ENCODE results near the gene OSMR. TPM values are rescaled to one million over a fixed set of nuclear protein-coding genes. Genes with fewer than 3 reads are reported as not detected.

OSMR gene
- total and polyA plus RNA-seq, 9 donors: 4.4 to 8.6 (median 6.0) TPM

DNA sequence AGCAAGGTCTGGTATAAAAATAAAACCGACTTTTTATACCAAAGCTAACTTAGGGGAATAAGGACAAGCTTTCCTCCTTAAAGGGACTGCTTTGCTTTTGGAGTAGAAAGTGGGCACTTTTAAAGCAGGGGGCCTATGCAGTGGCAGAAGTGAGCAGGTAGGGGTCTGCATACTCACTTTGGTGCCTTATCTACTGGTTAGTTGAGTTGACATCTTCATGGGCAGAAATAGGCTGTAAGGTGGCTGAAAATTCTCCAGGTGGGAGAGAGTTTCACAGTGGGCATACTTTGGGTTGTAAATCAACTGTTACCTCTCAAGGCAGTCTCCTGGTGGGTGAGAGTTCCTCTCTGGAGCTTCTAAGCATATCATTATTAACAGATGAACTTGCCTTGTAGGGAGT is 24.8 kb downstream of the OSMR start:
- no peak overlapping the region for H3K4me3 ChIP-seq (ENCODE audit: low read length)
- peaks cover 2% of the 10 kb centered on the region for H3K9me3 ChIP-seq (replicated peaks; ENCODE audit: control insufficient read depth, low read depth, low read length)
- 100% methylated on average over 1 of the region's 1 CpG for WGBS (ENCODE audit: insufficient coverage)
- H3K4me1 ChIP-seq (ENCODE audit: control insufficient read depth, insufficient read depth, low read length): no peaks in the 10 kb centered on the region
- no peaks in the 10 kb centered on the region for H3K36me3 ChIP-seq (ENCODE audit: control insufficient read depth, insufficient read depth, low read length)
- DNase-seq: no peak
- no peak overlapping the region for H3K27ac ChIP-seq (ENCODE audit: low read length)
- H3K27me3 ChIP-seq (ENCODE audit: control insufficient read depth, insufficient read depth, low read length): no peaks in the 10 kb centered on the region

DNA sequence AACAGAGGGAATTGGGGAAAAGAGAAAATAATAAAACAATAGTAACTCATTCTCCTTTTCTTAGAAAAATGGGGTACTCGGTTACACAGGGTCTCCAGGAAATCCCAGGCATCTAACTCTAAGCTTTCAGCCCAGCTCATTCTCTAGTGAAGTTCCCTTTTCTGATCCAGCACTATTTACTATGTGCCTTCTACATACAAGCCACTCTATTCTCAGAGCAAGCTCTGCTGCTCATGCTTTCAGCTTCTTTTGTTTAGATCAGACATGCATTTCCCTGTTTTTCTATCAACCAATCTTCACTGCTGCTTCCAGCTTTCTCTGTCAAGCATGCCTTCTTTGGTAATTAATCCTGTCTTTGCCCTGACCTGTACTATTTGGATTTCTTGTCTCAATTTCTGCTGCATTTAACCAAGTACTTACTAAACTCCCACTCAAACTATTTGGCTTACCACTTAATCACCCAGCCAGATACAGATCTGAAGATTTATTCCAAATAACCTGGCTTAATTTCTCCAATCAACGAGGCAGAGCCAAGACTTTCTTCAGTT is 25.3 kb downstream of the OSMR start:
- H3K36me3 ChIP-seq (ENCODE audit: control insufficient read depth, insufficient read depth, low read length): no peaks in the 10 kb centered on the region
- no peak overlapping the region for H3K4me3 ChIP-seq (ENCODE audit: low read length)
- H3K9me3 ChIP-seq (replicated peaks; ENCODE audit: control insufficient read depth, low read depth, low read length): no peaks in the 10 kb centered on the region
- no peaks in the 10 kb centered on the region for H3K4me1 ChIP-seq (ENCODE audit: control insufficient read depth, insufficient read depth, low read length)
- DNase-seq: no peak
- no peaks in the 10 kb centered on the region for H3K27me3 ChIP-seq (ENCODE audit: control insufficient read depth, insufficient read depth, low read length)
- H3K27ac ChIP-seq (ENCODE audit: low read length): no peak overlapping the region
- no CpG with 5 or more reads among the region's 2 CpGs for WGBS (ENCODE audit: insufficient coverage)

GRCh38 chr5:38871790-38872551 is 26.2 kb downstream of the OSMR start:
- Histone ChIP-seq H3K36me3 (ENCODE audit: control insufficient read depth, insufficient read depth, low read length) (peaks cover under 1% of the 10 kb centered on the region), H3K27ac (ENCODE audit: low read length) (no peak overlapping the region), H3K4me1 (ENCODE audit: control insufficient read depth, insufficient read depth, low read length) (no peaks in the 10 kb centered on the region), H3K9me3 (replicated peaks; ENCODE audit: control insufficient read depth, low read depth, low read length) (no peaks in the 10 kb centered on the region), H3K27me3 (ENCODE audit: control insufficient read depth, insufficient read depth, low read length) (no peaks in the 10 kb centered on the region), H3K4me3 (ENCODE audit: low read length) (no peak overlapping the region)
- DNase-seq: no peak
- 100% methylated on average over 2 of the region's 5 CpGs for WGBS (ENCODE audit: insufficient coverage)

DNA sequence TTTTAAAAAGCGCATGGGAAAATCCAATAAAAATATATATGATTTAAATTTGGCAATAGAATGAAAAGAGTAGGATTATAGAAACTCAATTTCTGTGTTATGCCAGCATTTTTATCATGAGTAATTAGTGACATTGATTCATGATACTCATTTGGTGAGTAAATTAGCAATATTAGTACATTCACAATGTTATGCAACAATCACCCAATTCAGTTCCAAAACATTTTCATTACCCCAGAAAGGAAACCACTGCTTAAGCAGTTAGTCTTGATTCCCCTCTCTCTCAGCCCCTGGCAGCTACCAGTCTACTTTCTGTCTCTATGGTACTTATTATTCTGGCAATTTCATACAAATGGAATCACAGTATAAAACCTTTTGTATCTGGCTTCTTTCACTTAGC is 27.0 kb downstream of the OSMR start:
- WGBS (ENCODE audit: insufficient coverage): no CpG with 5 or more reads among the region's 1 CpG
- Histone ChIP-seq H3K27ac (ENCODE audit: low read length) (no peak overlapping the region), H3K36me3 (ENCODE audit: control insufficient read depth, insufficient read depth, low read length) (peaks cover 3% of the 10 kb centered on the region), H3K9me3 (replicated peaks; ENCODE audit: control insufficient read depth, low read depth, low read length) (no peaks in the 10 kb centered on the region), H3K27me3 (ENCODE audit: control insufficient read depth, insufficient read depth, low read length) (no peaks in the 10 kb centered on the region), H3K4me1 (ENCODE audit: control insufficient read depth, insufficient read depth, low read length) (no peaks in the 10 kb centered on the region), H3K4me3 (ENCODE audit: low read length) (no peak overlapping the region)
- no peak for DNase-seq

DNA sequence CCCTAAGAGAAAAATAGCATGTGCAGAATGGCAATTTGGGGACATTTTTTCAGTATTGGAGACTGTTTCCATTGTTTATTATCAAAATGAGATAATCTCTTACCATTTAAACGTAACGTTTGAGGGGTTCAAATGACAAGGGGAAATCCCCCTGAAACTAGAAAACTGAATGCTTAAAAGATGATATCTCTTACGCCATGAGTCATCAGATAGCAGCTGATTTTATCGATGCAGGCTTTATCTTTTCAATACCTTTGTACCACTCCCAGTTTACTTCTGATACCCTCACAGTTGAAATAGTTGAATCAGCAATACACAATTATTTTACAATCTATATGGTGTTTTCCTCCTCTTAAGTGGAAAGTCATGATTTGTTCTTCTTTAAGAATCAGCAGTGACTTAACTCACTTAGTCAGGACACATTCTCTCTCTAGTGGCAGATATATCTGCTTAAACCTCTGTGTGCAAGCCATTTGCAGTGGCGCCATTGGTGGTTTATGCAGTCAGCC is 29.2 kb downstream of the OSMR start:
- Histone ChIP-seq H3K4me3 (ENCODE audit: low read length) (no peak overlapping the region), H3K4me1 (ENCODE audit: control insufficient read depth, insufficient read depth, low read length) (no peaks in the 10 kb centered on the region), H3K27ac (ENCODE audit: low read length) (no peak overlapping the region), H3K9me3 (replicated peaks; ENCODE audit: control insufficient read depth, low read depth, low read length) (no peaks in the 10 kb centered on the region), H3K36me3 (ENCODE audit: control insufficient read depth, insufficient read depth, low read length) (peaks cover 8% of the 10 kb centered on the region), H3K27me3 (ENCODE audit: control insufficient read depth, insufficient read depth, low read length) (no peaks in the 10 kb centered on the region)
- DNase-seq: no peak
- 90% methylated on average over 1 of the region's 5 CpGs for WGBS (ENCODE audit: insufficient coverage)

DNA sequence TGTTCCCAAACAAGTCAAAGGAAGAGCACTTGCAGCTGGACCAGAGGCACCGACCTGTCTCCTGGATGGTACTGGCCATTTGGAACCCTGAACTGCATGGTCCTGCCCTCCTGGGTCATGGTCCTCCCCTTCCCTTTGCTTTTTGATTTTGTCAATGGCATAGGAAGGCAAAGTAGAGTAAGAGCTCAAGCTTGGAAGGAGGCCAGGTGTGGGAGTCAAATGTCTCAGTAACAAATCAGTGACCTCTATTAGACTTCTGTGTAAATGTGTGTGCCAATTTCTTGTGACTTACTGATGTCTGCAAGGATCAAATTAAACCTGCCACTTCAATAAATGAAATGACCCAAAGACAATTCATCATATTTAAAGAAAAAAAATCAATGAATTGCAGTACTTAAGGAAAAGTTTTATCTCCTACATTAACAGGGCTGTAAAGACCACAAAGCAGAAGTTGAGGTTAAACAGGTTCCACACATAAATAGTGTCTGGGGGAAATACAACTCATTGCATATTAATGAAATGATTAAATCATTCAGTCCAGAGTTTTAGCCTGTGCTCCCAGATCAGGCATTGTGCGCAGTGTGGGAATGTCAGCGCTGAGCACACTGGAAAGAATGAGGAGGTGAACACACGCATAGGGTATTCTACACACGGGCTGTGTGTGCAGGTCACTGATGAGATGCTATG is 32.7 kb downstream of the OSMR start:
- no peak for DNase-seq
- Histone ChIP-seq H3K4me1 (ENCODE audit: control insufficient read depth, insufficient read depth, low read length) (no peaks in the 10 kb centered on the region), H3K27me3 (ENCODE audit: control insufficient read depth, insufficient read depth, low read length) (no peaks in the 10 kb centered on the region), H3K9me3 (replicated peaks; ENCODE audit: control insufficient read depth, low read depth, low read length) (no peaks in the 10 kb centered on the region), H3K36me3 (ENCODE audit: control insufficient read depth, insufficient read depth, low read length) (peaks cover 10% of the 10 kb centered on the region), H3K27ac (ENCODE audit: low read length) (no peak overlapping the region), H3K4me3 (ENCODE audit: low read length) (no peak overlapping the region)
- 89% methylated on average over 1 of the region's 5 CpGs for WGBS (ENCODE audit: insufficient coverage)

- H3K36me3 ChIP-seq (ENCODE audit: control insufficient read depth, insufficient read depth, low read length): peaks cover 10% of the 10 kb centered on the region
- no peak overlapping the region for H3K27ac ChIP-seq (ENCODE audit: low read length)
- H3K4me1 ChIP-seq (ENCODE audit: control insufficient read depth, insufficient read depth, low read length): no peaks in the 10 kb centered on the region
- 96% methylated on average over 7 of the region's 7 CpGs for WGBS (ENCODE audit: insufficient coverage)
- no peaks in the 10 kb centered on the region for H3K27me3 ChIP-seq (ENCODE audit: control insufficient read depth, insufficient read depth, low read length)
- H3K4me3 ChIP-seq (ENCODE audit: low read length): no peak overlapping the region
- no peaks in the 10 kb centered on the region for H3K9me3 ChIP-seq (replicated peaks; ENCODE audit: control insufficient read depth, low read depth, low read length)
- DNase-seq: no peak
These were observed 33.3 kb downstream of the OSMR start for GRCh38 chr5:38879078-38879460.

DNA sequence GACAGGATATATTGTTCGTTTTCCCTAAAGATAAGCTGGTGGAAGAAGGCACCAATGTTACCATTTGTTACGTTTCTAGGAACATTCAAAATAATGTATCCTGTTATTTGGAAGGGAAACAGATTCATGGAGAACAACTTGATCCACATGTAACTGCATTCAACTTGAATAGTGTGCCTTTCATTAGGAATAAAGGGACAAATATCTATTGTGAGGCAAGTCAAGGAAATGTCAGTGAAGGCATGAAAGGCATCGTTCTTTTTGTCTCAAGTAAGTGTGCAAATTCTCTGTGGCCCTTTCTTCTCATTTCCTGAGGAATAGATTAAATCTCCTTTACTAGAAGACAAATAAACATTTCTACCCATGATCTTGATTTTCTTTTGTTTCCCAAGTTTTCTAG is 38.0 kb downstream of the OSMR start:
- no peak overlapping the region for H3K27ac ChIP-seq (ENCODE audit: low read length)
- no peaks in the 10 kb centered on the region for H3K9me3 ChIP-seq (replicated peaks; ENCODE audit: control insufficient read depth, low read depth, low read length)
- no CpG with 5 or more reads among the region's 3 CpGs for WGBS (ENCODE audit: insufficient coverage)
- no peaks in the 10 kb centered on the region for H3K4me1 ChIP-seq (ENCODE audit: control insufficient read depth, insufficient read depth, low read length)
- DNase-seq: no peak
- H3K36me3 ChIP-seq (ENCODE audit: control insufficient read depth, insufficient read depth, low read length): peaks cover 14% of the 10 kb centered on the region
- no peaks in the 10 kb centered on the region for H3K27me3 ChIP-seq (ENCODE audit: control insufficient read depth, insufficient read depth, low read length)
- no peak overlapping the region for H3K4me3 ChIP-seq (ENCODE audit: low read length)

DNA sequence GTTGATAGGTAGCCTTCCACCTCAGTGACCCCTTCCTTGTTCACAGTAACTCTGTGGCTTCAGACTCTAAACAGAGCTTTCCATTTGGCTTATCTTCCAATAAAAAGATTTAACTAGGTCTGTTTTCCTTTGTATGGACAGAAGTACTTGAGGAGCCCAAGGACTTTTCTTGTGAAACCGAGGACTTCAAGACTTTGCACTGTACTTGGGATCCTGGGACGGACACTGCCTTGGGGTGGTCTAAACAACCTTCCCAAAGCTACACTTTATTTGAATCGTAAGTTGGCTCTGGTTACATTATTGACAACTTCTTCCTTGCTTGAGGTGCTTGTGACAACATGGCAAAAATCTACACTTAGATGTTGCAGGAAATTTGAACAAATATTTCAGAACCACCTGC is 39.4 kb downstream of the OSMR start:
- DNase-seq: no peak
- no peaks in the 10 kb centered on the region for H3K4me1 ChIP-seq (ENCODE audit: control insufficient read depth, insufficient read depth, low read length)
- 80% methylated on average over 2 of the region's 3 CpGs for WGBS (ENCODE audit: insufficient coverage)
- no peak overlapping the region for H3K27ac ChIP-seq (ENCODE audit: low read length)
- H3K36me3 ChIP-seq (ENCODE audit: control insufficient read depth, insufficient read depth, low read length): peaks cover 10% of the 10 kb centered on the region
- no peak overlapping the region for H3K4me3 ChIP-seq (ENCODE audit: low read length)
- no peaks in the 10 kb centered on the region for H3K9me3 ChIP-seq (replicated peaks; ENCODE audit: control insufficient read depth, low read depth, low read length)
- no peaks in the 10 kb centered on the region for H3K27me3 ChIP-seq (ENCODE audit: control insufficient read depth, insufficient read depth, low read length)

DNA sequence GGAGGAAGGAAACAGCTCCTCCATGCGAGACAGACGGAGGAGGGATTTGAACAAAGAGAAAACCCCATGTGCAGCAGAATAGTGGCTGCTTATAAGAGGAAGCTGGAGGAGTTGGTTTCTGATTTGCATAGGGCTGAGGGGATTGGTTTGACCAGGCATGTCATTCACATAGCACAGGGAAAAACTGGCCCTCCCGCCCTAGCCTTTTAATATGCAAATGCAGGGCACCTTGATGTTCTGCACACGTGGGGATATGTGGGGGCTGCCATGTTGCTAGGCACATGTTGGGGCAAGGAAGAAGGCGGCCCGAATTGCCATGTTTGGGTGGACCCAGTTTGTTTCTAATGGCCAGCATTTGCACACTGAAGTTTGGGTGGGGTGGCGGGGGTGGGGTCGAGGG is 42.2 kb downstream of the OSMR start:
- no peaks in the 10 kb centered on the region for H3K9me3 ChIP-seq (replicated peaks; ENCODE audit: control insufficient read depth, low read depth, low read length)
- no peaks in the 10 kb centered on the region for H3K27me3 ChIP-seq (ENCODE audit: control insufficient read depth, insufficient read depth, low read length)
- WGBS (ENCODE audit: insufficient coverage): 67% methylated on average over 4 of the region's 8 CpGs
- no peak overlapping the region for H3K4me3 ChIP-seq (ENCODE audit: low read length)
- H3K36me3 ChIP-seq (ENCODE audit: control insufficient read depth, insufficient read depth, low read length): peaks cover 8% of the 10 kb centered on the region
- H3K27ac ChIP-seq (ENCODE audit: low read length): no peak overlapping the region
- H3K4me1 ChIP-seq (ENCODE audit: control insufficient read depth, insufficient read depth, low read length): no peaks in the 10 kb centered on the region
- no peak for DNase-seq
